Kidney (tissue), 14 donors: Measurements from ENCODE around the gene RBX1. TPM values are rescaled to one million over a fixed set of nuclear protein-coding genes. Genes with fewer than 3 reads are reported as not detected.

ENCODE experiments used
- DNase-seq, 5 donors: peaks; one replicate each; pipeline ENCODE4 v3.0.0-alpha.2; 2013 to 2020
- FAIRE-seq: peaks from 2 replicates; lab custom pipeline; 2012; peaks lifted over from hg19 to GRCh38; lab: Jason Lieb, UNC
- H3K27ac ChIP-seq, 2 donors: one replicate each; pipeline ENCODE4 v1.7.0; 2013; ENCODE audit warnings: low read depth in 2 of 2, low read length in 2 of 2, inconsistent platforms in 1 of 2
- H3K27me3 ChIP-seq: one replicate; pipeline ENCODE4 v1.7.1; 2013; ENCODE audit warnings: low read length, inconsistent platforms; ENCODE audit not compliant: control insufficient read depth, insufficient read depth
- H3K36me3 ChIP-seq, 3 donors: one replicate each; pipeline versions ENCODE4 v1.7.0 to v1.7.1; 2013; ENCODE audit warnings: low read length in 3 of 3, control low read depth in 1 of 3, inconsistent platforms in 1 of 3; ENCODE audit not compliant: insufficient read depth in 3 of 3, control insufficient read depth in 2 of 3
- H3K4me1 ChIP-seq, 3 donors: one replicate each; pipeline versions ENCODE4 v1.7.0 to v1.7.1; 2013; ENCODE audit warnings: low read length in 3 of 3, inconsistent platforms in 1 of 3, low read depth in 1 of 3; ENCODE audit not compliant: control insufficient read depth in 2 of 3, insufficient read depth in 2 of 3
- H3K4me3 ChIP-seq, 3 donors: one replicate each; pipeline versions ENCODE4 v1.7.0 to v1.8.1; 2013; ENCODE audit warnings: low read length in 3 of 3, control low read depth in 1 of 3, inconsistent platforms in 1 of 3
- H3K9ac ChIP-seq, 3 donors: one replicate each; pipeline versions ENCODE4 v1.7.0 to v1.7.1; 2013; ENCODE audit warnings: low read length in 3 of 3, control low read depth in 1 of 3, inconsistent platforms in 1 of 3
- H3K9me3 ChIP-seq, 3 donors: one replicate each; pipeline versions ENCODE4 v1.7.0 to v1.7.1; 2013; ENCODE audit warnings: low read length in 3 of 3, control low read depth in 1 of 3, inconsistent platforms in 1 of 3; ENCODE audit not compliant: control insufficient read depth in 2 of 3, insufficient read depth in 1 of 3
- intact Hi-C: fragments of 100-400 bp; cut with DNase I; formaldehyde crosslinking; loops from one replicate; pipeline ENCODE4 v1.11.1; 2022
- polyA plus RNA-seq: library from polyadenylated mRNA; stranded (reverse); fragments of 350-450 nt; fragmentation: Illumina TruSeq; extraction: RNeasy Lipid Tissue Mini Kit (QIAGEN cat#74804); gene quantifications from one replicate; pipeline ENCODE4 v1.2.3, GENCODE V29; 2014; ENCODE audit warnings: low read depth, low replicate concordance; ENCODE audit not compliant: insufficient read depth
- total RNA-seq: library from RNA; stranded (reverse); fragmentation: NEBNext Ultra II Directional; extraction: Animal tissue kit (Norgen Biotek cat#: 25700); gene quantifications from one replicate; pipeline ENCODE4 v1.2.1, GENCODE V29; 2021
- TF ChIP-seq, protein P1 (sequence below): IDR thresholded peaks from 3 replicates; pipeline ENCODE4 v1.5.1; 2012; ENCODE audit warnings: mild to moderate bottlenecking, moderate library complexity, borderline replicate concordance; ENCODE audit not compliant: insufficient read depth; ENCODE audit errors: extremely low read depth
- donor health status: control.
- donor health status: control.
- donor health status: control.
- donor health status: control.
- donor health status: control.
- donor health status: DM: yes; HTN: yes; CAD: no.
- donor health status: Normal renal cell carcinoma (clear cell type).

The RBX1 gene
- total and polyA plus RNA-seq, 2 donors from 2014 or later, result 56.2 to 92.2 TPM

DNA sequence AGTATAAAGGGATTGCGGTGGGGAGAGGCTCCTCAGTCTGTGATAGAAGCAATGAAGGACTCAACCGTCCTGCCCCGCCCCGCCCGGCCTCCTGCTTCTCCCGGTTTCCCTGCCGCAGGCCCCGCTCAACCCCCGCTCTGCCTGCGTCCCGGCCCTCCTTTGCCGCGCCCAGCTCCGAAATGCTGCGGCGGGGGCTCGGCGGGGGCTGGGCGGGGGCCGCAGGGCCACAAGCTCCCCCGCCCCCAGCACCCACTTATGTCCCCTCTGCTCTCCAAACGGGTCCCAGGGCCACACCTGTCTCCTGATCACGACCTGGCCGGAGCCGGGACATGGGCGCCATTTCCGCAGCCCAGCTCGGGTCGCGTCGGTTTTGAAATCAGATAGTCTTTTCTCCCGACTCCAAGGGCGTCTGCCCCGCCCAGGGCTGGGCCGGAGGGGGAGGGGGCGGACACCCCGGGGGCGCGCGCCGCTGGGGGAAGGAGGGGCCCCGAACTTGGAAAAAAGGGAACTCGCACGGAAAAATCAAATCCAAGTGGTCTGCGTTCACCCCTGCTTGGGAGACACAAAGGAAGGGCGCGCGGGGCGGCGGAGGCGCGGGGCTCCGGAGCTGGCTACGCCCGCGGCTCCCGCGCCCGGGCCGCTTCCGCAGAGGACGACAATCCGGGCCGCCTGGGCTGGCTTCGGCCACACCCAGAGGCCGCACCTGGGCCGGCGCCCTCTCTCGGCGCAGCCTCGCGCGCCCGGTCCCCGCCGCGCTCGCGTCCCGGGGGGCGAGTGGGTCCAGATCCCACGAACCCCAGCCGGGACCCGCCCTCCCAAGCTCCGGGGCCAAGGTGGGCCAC is 70.7 kb downstream of the RBX1 start:
- no peaks in the 10 kb centered on the region for H3K27me3 ChIP-seq
- H3K36me3 ChIP-seq, result no peaks in the 10 kb centered on the region
- H3K9me3 ChIP-seq, result no peaks in the 10 kb centered on the region
- DNase-seq, result peak; percentile 73 to 91 (median 83)
- intact Hi-C loops, result no loop called here
- peak overlapping the region; percentile 52 to 63 (median 60) for H3K4me3 ChIP-seq
- H3K4me1 ChIP-seq, result peaks cover 0 to 4% (median 0%) of the 10 kb centered on the region in 3 donors
- no peak for FAIRE-seq
- H3K9ac ChIP-seq, result peak overlapping the region; percentile 35 to 78 (median 60)
- TF ChIP-seq, protein P1, sequence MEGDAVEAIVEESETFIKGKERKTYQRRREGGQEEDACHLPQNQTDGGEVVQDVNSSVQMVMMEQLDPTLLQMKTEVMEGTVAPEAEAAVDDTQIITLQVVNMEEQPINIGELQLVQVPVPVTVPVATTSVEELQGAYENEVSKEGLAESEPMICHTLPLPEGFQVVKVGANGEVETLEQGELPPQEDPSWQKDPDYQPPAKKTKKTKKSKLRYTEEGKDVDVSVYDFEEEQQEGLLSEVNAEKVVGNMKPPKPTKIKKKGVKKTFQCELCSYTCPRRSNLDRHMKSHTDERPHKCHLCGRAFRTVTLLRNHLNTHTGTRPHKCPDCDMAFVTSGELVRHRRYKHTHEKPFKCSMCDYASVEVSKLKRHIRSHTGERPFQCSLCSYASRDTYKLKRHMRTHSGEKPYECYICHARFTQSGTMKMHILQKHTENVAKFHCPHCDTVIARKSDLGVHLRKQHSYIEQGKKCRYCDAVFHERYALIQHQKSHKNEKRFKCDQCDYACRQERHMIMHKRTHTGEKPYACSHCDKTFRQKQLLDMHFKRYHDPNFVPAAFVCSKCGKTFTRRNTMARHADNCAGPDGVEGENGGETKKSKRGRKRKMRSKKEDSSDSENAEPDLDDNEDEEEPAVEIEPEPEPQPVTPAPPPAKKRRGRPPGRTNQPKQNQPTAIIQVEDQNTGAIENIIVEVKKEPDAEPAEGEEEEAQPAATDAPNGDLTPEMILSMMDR, result peak; percentile 11
- H3K27ac ChIP-seq, result peak overlapping the region; percentile 88 to 92

DNA sequence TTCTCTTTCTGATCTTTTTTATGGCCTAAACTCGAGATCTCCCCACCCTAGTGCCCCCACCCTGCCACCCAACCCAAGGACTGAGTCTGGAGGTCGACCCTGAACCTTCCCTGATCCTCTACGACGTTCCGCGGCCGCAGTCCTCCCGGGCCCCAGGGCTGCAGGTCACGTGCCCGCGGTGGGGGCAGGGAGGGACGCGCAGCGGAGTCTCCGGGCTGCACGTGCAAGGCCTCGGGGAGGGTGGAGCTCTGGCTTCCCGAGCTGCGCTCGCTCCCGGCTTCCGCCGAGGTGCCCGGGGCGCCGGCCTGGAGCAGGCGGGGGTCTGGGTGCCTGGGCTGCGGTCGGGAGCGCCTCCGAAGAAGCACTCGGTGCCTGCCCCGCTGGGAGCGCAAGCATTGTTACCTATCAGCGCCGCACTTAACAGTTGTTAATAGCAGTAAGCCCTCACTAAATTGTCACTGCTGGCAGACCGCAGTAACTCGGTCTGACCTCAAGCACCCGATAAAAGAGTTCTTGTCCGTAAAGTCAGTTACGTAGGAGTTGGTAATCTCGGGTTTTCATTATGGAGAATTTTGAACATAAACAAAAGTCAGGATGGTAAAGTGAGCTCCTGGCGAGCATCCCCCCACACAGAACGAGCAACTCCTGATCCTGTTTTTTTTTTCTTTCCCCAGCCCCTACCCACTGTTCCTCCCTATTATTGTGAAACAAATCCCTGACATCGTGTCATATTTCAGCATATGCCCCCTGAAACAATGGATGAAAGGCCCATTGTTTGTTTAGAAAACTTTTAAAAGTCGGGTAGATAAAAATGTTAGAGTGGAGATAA is 71.5 kb downstream of the RBX1 start:
- H3K4me1 ChIP-seq, result peaks cover 0 to 4% (median 0%) of the 10 kb centered on the region in 3 donors

More for the DNA sequence above, 71.5 kb downstream of the RBX1 start:
- H3K27me3 ChIP-seq, result no peaks in the 10 kb centered on the region
- H3K4me3 ChIP-seq, result peak overlapping the region; percentile 40 to 63 (median 48)
- H3K9me3 ChIP-seq, result no peaks in the 10 kb centered on the region
- TF ChIP-seq, protein P1, result no peak
- H3K27ac ChIP-seq, result peak overlapping the region; percentile 88 to 92
- no peaks in the 10 kb centered on the region for H3K36me3 ChIP-seq
- intact Hi-C loops, result no loop called here
- DNase-seq, result peak; percentile 93 to 98 (median 96)
- no peak for FAIRE-seq
- peak overlapping the region in 2 of 3 donors; percentile 60 to 78 for H3K9ac ChIP-seq

Other genes with a start within 250 kb of the RBX1 start
- 15.3 TPM for gene SLC25A17, start 132.0 kb upstream of the RBX1 start, total RNA-seq
- gene SLC25A17, start 132.0 kb upstream of the RBX1 start, polyA plus RNA-seq, result 23.8 TPM
- 196 TPM for gene ST13, start 94.7 kb upstream of the RBX1 start, total RNA-seq
- 230 TPM for gene ST13, start 94.7 kb upstream of the RBX1 start, polyA plus RNA-seq
- 22.5 TPM for gene XPNPEP3, start 94.2 kb upstream of the RBX1 start, total RNA-seq
- gene XPNPEP3, start 94.2 kb upstream of the RBX1 start, polyA plus RNA-seq, result 4.6 TPM
- gene DNAJB7, start 89.3 kb upstream of the RBX1 start, total RNA-seq, result not detected
- gene DNAJB7, start 89.3 kb upstream of the RBX1 start, polyA plus RNA-seq, result not detected
- gene EP300, start 141.2 kb downstream of the RBX1 start, total RNA-seq, result 76.8 TPM
- gene EP300, start 141.2 kb downstream of the RBX1 start, polyA plus RNA-seq, result 4.1 TPM